Breast epithelium (tissue), 3 donors: ENCODE results near the gene HTR6.

Experiments used
- POLR2A ChIP-seq: fragments of 450-650 bp; IDR thresholded peaks from one replicate; pipeline ENCODE4 v1.6.1; 2016; ENCODE audit warnings: antibody characterized with exemption, mild to moderate bottlenecking, moderate library complexity
- TF ChIP-seq, protein P1 (sequence below), 3 donors: fragments of 450-650 bp; IDR thresholded peaks; one replicate each; pipeline ENCODE4 v1.5.1; 2016 to 2017; ENCODE audit warnings: antibody characterized with exemption in 3 of 3, mild to moderate bottlenecking in 3 of 3, moderate library complexity in 3 of 3

DNA sequence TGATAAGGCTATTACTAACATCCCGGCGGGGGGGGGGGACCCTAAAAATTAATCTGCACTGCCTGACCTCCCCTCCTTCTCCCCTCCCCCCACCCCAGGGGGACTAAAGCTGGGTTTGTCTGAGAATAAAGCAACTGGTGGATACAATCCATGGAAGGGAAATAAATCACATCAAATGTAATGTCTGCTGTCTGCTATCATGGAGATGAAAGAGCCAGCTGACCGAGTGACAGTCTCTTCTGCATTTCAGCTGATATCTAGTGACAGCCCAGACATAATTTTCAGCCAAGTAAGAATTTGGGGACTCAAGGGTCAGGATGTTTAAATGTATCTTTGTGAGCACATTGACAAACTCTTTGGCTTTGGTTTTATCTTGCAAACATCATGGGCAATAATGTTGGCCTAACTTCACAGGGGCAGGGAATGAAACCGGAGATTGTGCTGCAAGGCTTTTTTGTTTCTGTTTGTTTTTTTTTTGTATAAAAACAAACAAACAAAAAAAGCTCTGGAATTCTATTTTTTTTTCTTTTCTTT, 44.7 kb downstream of the HTR6 start:
- TF ChIP-seq, protein P1, sequence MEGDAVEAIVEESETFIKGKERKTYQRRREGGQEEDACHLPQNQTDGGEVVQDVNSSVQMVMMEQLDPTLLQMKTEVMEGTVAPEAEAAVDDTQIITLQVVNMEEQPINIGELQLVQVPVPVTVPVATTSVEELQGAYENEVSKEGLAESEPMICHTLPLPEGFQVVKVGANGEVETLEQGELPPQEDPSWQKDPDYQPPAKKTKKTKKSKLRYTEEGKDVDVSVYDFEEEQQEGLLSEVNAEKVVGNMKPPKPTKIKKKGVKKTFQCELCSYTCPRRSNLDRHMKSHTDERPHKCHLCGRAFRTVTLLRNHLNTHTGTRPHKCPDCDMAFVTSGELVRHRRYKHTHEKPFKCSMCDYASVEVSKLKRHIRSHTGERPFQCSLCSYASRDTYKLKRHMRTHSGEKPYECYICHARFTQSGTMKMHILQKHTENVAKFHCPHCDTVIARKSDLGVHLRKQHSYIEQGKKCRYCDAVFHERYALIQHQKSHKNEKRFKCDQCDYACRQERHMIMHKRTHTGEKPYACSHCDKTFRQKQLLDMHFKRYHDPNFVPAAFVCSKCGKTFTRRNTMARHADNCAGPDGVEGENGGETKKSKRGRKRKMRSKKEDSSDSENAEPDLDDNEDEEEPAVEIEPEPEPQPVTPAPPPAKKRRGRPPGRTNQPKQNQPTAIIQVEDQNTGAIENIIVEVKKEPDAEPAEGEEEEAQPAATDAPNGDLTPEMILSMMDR (IDR thresholded peaks at IDR 0.05), result no peak
- no peak for TF ChIP-seq POLR2A
